ENCODE results near the gene ZNF652.

GRCh38 chr17:49390548-49391324 is 28.7 kb upstream of the ZNF652 start:
- TF ChIP-seq EZH2 (optimal IDR thresholded peaks at IDR 0.05; ENCODE audit: low read depth, low read length) (no peak), CTCF (IDR thresholded peaks at IDR 0.05; ENCODE audit: low read length) (no peak)
